K562 (cell line): Measurements from ENCODE around the gene RTL10. TPM values are rescaled to one million over a fixed set of nuclear protein-coding genes. Genes with fewer than 3 reads are reported as not detected.
A peak's percentile ranks its signal among the peaks of the same experiment; 100 is the strongest.

Experiments used
- ATAC-seq: fragments of 200-7000 bp; cut with Tn5 transposase; 3 replicates; pipeline ENCODE4 v1.9.1; 2020; ENCODE audit warnings: moderate library complexity
- BruUV-seq: library from RNA; stranded (reverse); fragments of 400-500 nt; replicated peaks from 2 replicates; lab custom pipeline; 2021; lab: Mats Ljungman, UMichigan
- CTCF ChIA-PET: fragments of 300-600 bp; formaldehyde crosslinking; extraction: SDS; loops from one replicate; lab custom pipeline; 2021; ENCODE audit warnings: low intra/inter-chr PET ratio; lab: Yijun Ruan, JAX
- POLR2A ChIA-PET: fragments of 300-600, 350-650 bp; sonication (Branson Sonifier 250); formaldehyde crosslinking; extraction: SDS; loops from one replicate; lab custom pipeline; 2021; ENCODE audit warnings: antibody characterized with exemption, inconsistent platforms; lab: Yijun Ruan, JAX
- DNase-seq, 4 experiments: peaks; one replicate each; pipeline versions ENCODE4 v3.0.0 to v3.0.0-alpha.2; 2011 to 2018; ENCODE audit warnings: low spot score in 3 of 4, mixed read lengths in 3 of 4; ENCODE audit errors: extremely low read depth in 1 of 4
- FAIRE-seq: peaks from 2 replicates; lab custom pipeline; 2011; peaks lifted over from hg19 to GRCh38; lab: Jason Lieb, UNC
- H2AFZ ChIP-seq: 2 replicates; pipeline ENCODE4 v1.6.0; 2011; ENCODE audit warnings: low read depth, low read length, control low read depth, inconsistent platforms
- H3K27ac ChIP-seq: fragments of 200-600 bp; 3 replicates; pipeline ENCODE4 v1.8.0; 2011; ENCODE audit warnings: low read depth, mild to moderate bottlenecking, control low read depth, inconsistent platforms, low read length, moderate library complexity, mixed read lengths; ENCODE audit errors: extremely low read depth
- H3K27me3 ChIP-seq, 2 experiments: fragments of 300-600 bp in 1 of 2; 2 replicates in 1 of 2; 3 replicates in 1 of 2; pipeline versions ENCODE4 v1.6.0 to v1.8.0; 2011; ENCODE audit warnings: inconsistent platforms in 2 of 2, low read length in 2 of 2, mild to moderate bottlenecking in 1 of 2, mixed read lengths in 1 of 2, moderate library complexity in 1 of 2; ENCODE audit not compliant: control insufficient read depth in 2 of 2, insufficient read depth in 2 of 2
- H3K36me3 ChIP-seq: fragments of 300-600 bp; 3 replicates; pipeline ENCODE4 v1.8.0; 2011; ENCODE audit warnings: mild to moderate bottlenecking, low read length, inconsistent platforms; ENCODE audit not compliant: control insufficient read depth, insufficient read depth
- H3K4me1 ChIP-seq, 2 experiments: fragments of 200-600 bp in 1 of 2; replicated peaks in 1 of 2; 2 replicates in 1 of 2; 3 replicates in 1 of 2; pipeline versions ENCODE4 v1.5.1 to v1.8.0; 2011; ENCODE audit warnings: inconsistent platforms in 2 of 2, low read length in 2 of 2, mild to moderate bottlenecking in 1 of 2, mixed read lengths in 1 of 2, moderate library complexity in 1 of 2; ENCODE audit not compliant: control insufficient read depth in 2 of 2, insufficient read depth in 2 of 2
- H3K4me2 ChIP-seq: 2 replicates; pipeline ENCODE4 v1.6.1; 2011; ENCODE audit warnings: low read length, control low read depth, inconsistent platforms, mixed read lengths; ENCODE audit not compliant: insufficient read depth
- H3K4me3 ChIP-seq: fragments of 200-600 bp; sonication (generic), shearing (Covaris generic); 2 replicates; pipeline ENCODE4 v1.5.1; 2016; ENCODE audit warnings: control low read depth, inconsistent platforms
- H3K79me2 ChIP-seq: fragments of 200-600 bp; 3 replicates; pipeline ENCODE4 v1.8.0; 2011; ENCODE audit warnings: low read length, inconsistent platforms; ENCODE audit not compliant: control insufficient read depth, insufficient read depth
- H3K9ac ChIP-seq, 2 experiments: 2 replicates each; pipeline versions ENCODE4 v1.6.0 to v1.6.1; 2011; ENCODE audit warnings: low read depth in 2 of 2, low read length in 2 of 2, control low read depth in 1 of 2, inconsistent platforms in 1 of 2, mild to moderate bottlenecking in 1 of 2, mixed read lengths in 1 of 2; ENCODE audit not compliant: insufficient read depth in 1 of 2
- H3K9me1 ChIP-seq: one replicate; pipeline ENCODE4 v1.6.0; 2011; ENCODE audit warnings: inconsistent platforms, mild to moderate bottlenecking, low read length, moderate library complexity; ENCODE audit not compliant: control insufficient read depth, insufficient read depth
- H3K9me3 ChIP-seq: replicated peaks from 2 replicates; pipeline ENCODE4 v1.5.1; 2011; ENCODE audit warnings: low read depth, low read length, inconsistent platforms; ENCODE audit not compliant: control insufficient read depth, insufficient read depth
- H4K20me1 ChIP-seq: replicated peaks from 2 replicates; pipeline ENCODE4 v1.6.1; 2011; ENCODE audit warnings: low read length, inconsistent platforms, mixed read lengths; ENCODE audit not compliant: control insufficient read depth, insufficient read depth
- CAMTA2 ChIP-seq: fragments of 250-450 bp; sonication (Bioruptor Pico); conservative IDR thresholded peaks from 2 replicates; pipeline ENCODE4 v1.5.1; 2022
- CXXC5 ChIP-seq: fragments of 250-450 bp; sonication (Bioruptor Pico); IDR thresholded peaks from 2 replicates; pipeline ENCODE4 v1.8.0; 2022; ENCODE audit warnings: inconsistent platforms, mild to moderate bottlenecking, moderate library complexity
- DLX4 ChIP-seq: fragments of 250-450 bp; sonication (Bioruptor Pico); IDR thresholded peaks from 2 replicates; pipeline ENCODE4 v1.6.1; 2021; ENCODE audit warnings: mild to moderate bottlenecking
- ETV6 ChIP-seq, 3 experiments: fragments of 150-350 bp in 1 of 3; sonication (generic) in 1 of 3; formaldehyde crosslinking in 1 of 3; IDR thresholded peaks; 2 replicates each; pipeline versions ENCODE4 v1.6.1 to v1.8.0; 2014 to 2022; ENCODE audit warnings: borderline replicate concordance in 2 of 3, low read depth in 2 of 3, antibody characterized with exemption in 1 of 3, low read length in 1 of 3, mild to moderate bottlenecking in 1 of 3, missing genetic modification reagents in 1 of 3
- FOXJ2 ChIP-seq: fragments of 200-800 bp; sonication (Bioruptor generic); IDR thresholded peaks from 2 replicates; pipeline ENCODE4 v1.6.1; 2016; ENCODE audit warnings: missing genetic modification characterization, missing compliant biosample characterization
- GTF2E2 ChIP-seq: fragments of 200-800 bp; sonication (Bioruptor generic); IDR thresholded peaks from 2 replicates; pipeline ENCODE4 v1.6.1; 2016; ENCODE audit warnings: missing genetic modification characterization, missing compliant biosample characterization
- MYC ChIP-seq, 2 experiments: fragments of 250-450 bp in 1 of 2; sonication (Bioruptor Pico) in 1 of 2; IDR thresholded peaks; 2 replicates each; pipeline versions ENCODE4 v1.5.1 to v1.6.1; 2012 to 2021; ENCODE audit warnings: low read depth in 2 of 2, borderline replicate concordance in 1 of 2, improper control_type of control experiment in 1 of 2, low read length in 1 of 2, mild to moderate bottlenecking in 1 of 2, moderate library complexity in 1 of 2
- NR1H2 ChIP-seq: sonication (generic); formaldehyde crosslinking; IDR thresholded peaks from 2 replicates; pipeline ENCODE4 v1.4.0; 2020; ENCODE audit warnings: mild to moderate bottlenecking, missing genetic modification reagents
- OTX1 ChIP-seq: fragments of 450-650 bp; formaldehyde crosslinking; IDR thresholded peaks from 2 replicates; pipeline ENCODE4 v1.4.0; 2022; ENCODE audit warnings: mild to moderate bottlenecking
- RBM14 ChIP-seq: fragments of 200-400 bp; formaldehyde crosslinking; IDR thresholded peaks from 2 replicates; pipeline ENCODE4 v1.6.1; 2018; ENCODE audit warnings: low read depth, mild to moderate bottlenecking, low read length, moderate library complexity, borderline replicate concordance; ENCODE audit not compliant: insufficient read depth
- SREBF1 ChIP-seq: fragments of 150-350 bp; IDR thresholded peaks from 2 replicates; pipeline ENCODE4 v1.6.1; 2014; ENCODE audit warnings: antibody characterized with exemption, low read depth, low read length, borderline replicate concordance
- ZKSCAN8 ChIP-seq: fragments of 200-800 bp; sonication (Bioruptor generic); IDR thresholded peaks from 2 replicates; pipeline ENCODE4 v1.6.1; 2016; ENCODE audit warnings: missing genetic modification characterization, missing compliant biosample characterization
- ZNF175 ChIP-seq: fragments of 200-800 bp; sonication (Bioruptor generic); IDR thresholded peaks from 2 replicates; pipeline ENCODE4 v1.6.1; 2016; ENCODE audit warnings: low read depth, mild to moderate bottlenecking, missing genetic modification characterization, missing compliant biosample characterization
- WGBS: fragments of 100-300 bp; shearing (Covaris generic); methylation state at CpG from one replicate; pipeline ENCODE4 v1.1.6; 2016; ENCODE audit warnings: low coverage, mixed read lengths; ENCODE audit not compliant: insufficient coverage; ENCODE audit errors: missing lambda C conversion rate; 5-methylcytosine and 5-hydroxymethylcytosine counted together
- in situ Hi-C: fragments of 300-500 bp; cut with MboI; formaldehyde crosslinking; loops from 4 replicates; pipeline ENCODE4 v1.15.0; 2018; ENCODE audit warnings: inconsistent platforms, mixed read lengths
- intact Hi-C: fragments of 100-400 bp; cut with micrococcal nuclease; formaldehyde crosslinking; loops from 2 replicates; pipeline ENCODE4 v1.14.2; 2022
- polyA plus RNA-seq, 8 experiments: library from polyadenylated mRNA; depleted of rRNA in 4 of 8; stranded (reverse) in 5 of 8; unstranded in 3 of 8; fragments of >200 nt; fragmentation: Nextera tagmentation in 2 of 8; fragmentation: Illumina TruSeq in 1 of 8; extraction: Ambion mirVana in 2 of 8; extraction: Trizol in 1 of 8; gene quantifications; 2 replicates each; pipeline versions ENCODE4 v1.2.1 to v1.2.3, GENCODE V29; 2011 to 2014; ENCODE audit warnings: inconsistent platforms in 1 of 8, missing spikeins in 1 of 8
- total RNA-seq, 7 experiments: library from RNA; depleted of rRNA in 6 of 7; stranded (reverse); fragments of >200 nt in 6 of 7; fragmentation: Illumina TruSeq in 2 of 7; extraction: Trizol in 2 of 7; gene quantifications; 2 replicates each; pipeline versions ENCODE4 v1.2.1 to v1.2.3, GENCODE V29; 2011 to 2021; ENCODE audit warnings: low replicate concordance in 1 of 7
- TF ChIP-seq, protein P1 (sequence below): sonication (generic); formaldehyde crosslinking; IDR thresholded peaks from 2 replicates; pipeline ENCODE4 v1.8.1; 2023; ENCODE audit warnings: mild to moderate bottlenecking, missing genetic modification reagents
- TF ChIP-seq, protein P2 (sequence below): conservative IDR thresholded peaks from 2 replicates; pipeline ENCODE4 v1.6.1; 2011; ENCODE audit warnings: low read depth, mild to moderate bottlenecking, low read length; ENCODE audit not compliant: control insufficient read depth

The RTL10 gene
- total and polyA plus RNA-seq, 9 of the 15 experiments (the other 6 are each of a cell fraction or from before 2014, with no cell fraction given): 19.8 to 75.5 (median 32.5) TPM

GRCh38 chr22:19846620-19847344 lies 7.9 kb downstream of the RTL10 start:
- intact Hi-C loops (no loop called here), in situ Hi-C loops (no loop called here)
- peaks cover 49% of the 10 kb centered on the region for H4K20me1 ChIP-seq
- H3K36me3 ChIP-seq: peaks cover 44% of the 10 kb centered on the region
- FAIRE-seq (no peak), ATAC-seq (no peak), DNase-seq (peak in 1 of 4 experiments; percentile 50)
- H3K9ac ChIP-seq: peak overlapping the region in 1 of 2 experiments; percentile 21; a peak in 2 of 4 replicates
- no peak overlapping the region for H3K27ac ChIP-seq
- no peak overlapping the region for H3K4me3 ChIP-seq
- H3K9me1 ChIP-seq: peaks cover 17% of the 10 kb centered on the region
- H3K4me2 ChIP-seq: no peak overlapping the region
- no peak overlapping the region for H2AFZ ChIP-seq
- H3K4me1 ChIP-seq: peaks cover 0 to 68% of the 10 kb centered on the region in 2 experiments; a peak in 3 of 5 replicates
- H3K27me3 ChIP-seq: no peaks in the 10 kb centered on the region
- POLR2A ChIA-PET: interaction anchor here (0.5 to 13.6 kb wide), 14 partner anchors 8 to 342 kb away, joined by 3 to 247 read pairs (median 4); partner anchors contain the start of genes GNB1L and RTL10
- H3K79me2 ChIP-seq: peaks cover 30% of the 10 kb centered on the region
- 74% methylated on average over 9 of the region's 9 CpGs for WGBS
- CTCF ChIA-PET: no interaction called here
- BruUV-seq: no TSS peak
- H3K9me3 ChIP-seq: peaks cover 5% of the 10 kb centered on the region; the same call in 1 of the 2 replicates
- TF ChIP-seq OTX1 (CRISPR knock-in tag) (no peak), CXXC5 (no peak), SREBF1 (no peak), MYC (IDR thresholded peaks at IDR 0.05; ENCODE audit: low read depth, low read length) (no peak), MYC (CRISPR knock-in tag; IDR thresholded peaks at IDR 0.05; ENCODE audit: borderline replicate concordance, low read depth) (no peak), DLX4 (CRISPR knock-in tag) (no peak), FOXJ2 (tag) (no peak), ZNF175 (no peak), ZKSCAN8 (CRISPR knock-in tag) (no peak), NR1H2 (CRISPR knock-in tag) (no peak), RBM14 (no peak), CAMTA2 (CRISPR knock-in tag) (0 out of 2 replicates have a peak, but pooled peaks have one; percentile 2), GTF2E2 (no peak), ETV6 (IDR thresholded peaks at IDR 0.05; ENCODE audit: borderline replicate concordance in 1 of 2, low read depth in 2 of 2, low read length in 1 of 2) (no peak), ETV6 (CRISPR knock-in tag; IDR thresholded peaks at IDR 0.05; ENCODE audit: borderline replicate concordance) (no peak)
- TF ChIP-seq, protein P1, sequence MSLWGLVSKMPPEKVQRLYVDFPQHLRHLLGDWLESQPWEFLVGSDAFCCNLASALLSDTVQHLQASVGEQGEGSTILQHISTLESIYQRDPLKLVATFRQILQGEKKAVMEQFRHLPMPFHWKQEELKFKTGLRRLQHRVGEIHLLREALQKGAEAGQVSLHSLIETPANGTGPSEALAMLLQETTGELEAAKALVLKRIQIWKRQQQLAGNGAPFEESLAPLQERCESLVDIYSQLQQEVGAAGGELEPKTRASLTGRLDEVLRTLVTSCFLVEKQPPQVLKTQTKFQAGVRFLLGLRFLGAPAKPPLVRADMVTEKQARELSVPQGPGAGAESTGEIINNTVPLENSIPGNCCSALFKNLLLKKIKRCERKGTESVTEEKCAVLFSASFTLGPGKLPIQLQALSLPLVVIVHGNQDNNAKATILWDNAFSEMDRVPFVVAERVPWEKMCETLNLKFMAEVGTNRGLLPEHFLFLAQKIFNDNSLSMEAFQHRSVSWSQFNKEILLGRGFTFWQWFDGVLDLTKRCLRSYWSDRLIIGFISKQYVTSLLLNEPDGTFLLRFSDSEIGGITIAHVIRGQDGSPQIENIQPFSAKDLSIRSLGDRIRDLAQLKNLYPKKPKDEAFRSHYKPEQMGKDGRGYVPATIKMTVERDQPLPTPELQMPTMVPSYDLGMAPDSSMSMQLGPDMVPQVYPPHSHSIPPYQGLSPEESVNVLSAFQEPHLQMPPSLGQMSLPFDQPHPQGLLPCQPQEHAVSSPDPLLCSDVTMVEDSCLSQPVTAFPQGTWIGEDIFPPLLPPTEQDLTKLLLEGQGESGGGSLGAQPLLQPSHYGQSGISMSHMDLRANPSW (CRISPR knock-in tag): no peak
- TF ChIP-seq, protein P2, sequence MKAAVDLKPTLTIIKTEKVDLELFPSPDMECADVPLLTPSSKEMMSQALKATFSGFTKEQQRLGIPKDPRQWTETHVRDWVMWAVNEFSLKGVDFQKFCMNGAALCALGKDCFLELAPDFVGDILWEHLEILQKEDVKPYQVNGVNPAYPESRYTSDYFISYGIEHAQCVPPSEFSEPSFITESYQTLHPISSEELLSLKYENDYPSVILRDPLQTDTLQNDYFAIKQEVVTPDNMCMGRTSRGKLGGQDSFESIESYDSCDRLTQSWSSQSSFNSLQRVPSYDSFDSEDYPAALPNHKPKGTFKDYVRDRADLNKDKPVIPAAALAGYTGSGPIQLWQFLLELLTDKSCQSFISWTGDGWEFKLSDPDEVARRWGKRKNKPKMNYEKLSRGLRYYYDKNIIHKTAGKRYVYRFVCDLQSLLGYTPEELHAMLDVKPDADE: no peak
